GM15510 (cell line): ENCODE measurements around the gene KRT71.

Source experiments
- POLR2A ChIP-seq: IDR thresholded peaks from 3 replicates; pipeline ENCODE4 v1.6.1; 2011; ENCODE audit warnings: borderline replicate concordance; ENCODE audit not compliant: insufficient read length; ENCODE audit errors: extremely low read depth

The KRT71 gene

DNA sequence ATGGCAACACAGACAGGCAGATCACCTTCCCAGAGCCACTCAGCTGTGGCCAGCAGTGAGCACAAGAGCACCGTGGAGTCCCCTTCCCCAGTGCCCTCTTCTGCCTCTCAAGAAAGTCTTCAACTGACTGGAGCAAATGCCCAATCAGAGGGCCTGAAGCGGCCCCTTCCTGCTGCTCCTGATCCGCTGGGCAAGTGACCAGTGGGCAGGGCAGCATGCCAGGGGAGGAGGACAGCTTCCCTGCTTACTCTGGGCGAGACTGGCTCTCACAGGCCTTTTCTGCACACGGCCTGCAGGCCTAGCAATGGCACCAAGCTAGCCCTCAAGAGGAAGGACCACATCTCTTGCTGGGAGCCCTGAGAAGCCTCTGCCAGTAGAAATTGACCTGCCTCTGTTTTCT lies 890 bp downstream of the KRT71 start:
- no peak for TF ChIP-seq POLR2A

- no peak for TF ChIP-seq POLR2A
These were observed 1.6 kb downstream of the KRT71 start for GRCh38 chr12:52551216-52551865.

DNA sequence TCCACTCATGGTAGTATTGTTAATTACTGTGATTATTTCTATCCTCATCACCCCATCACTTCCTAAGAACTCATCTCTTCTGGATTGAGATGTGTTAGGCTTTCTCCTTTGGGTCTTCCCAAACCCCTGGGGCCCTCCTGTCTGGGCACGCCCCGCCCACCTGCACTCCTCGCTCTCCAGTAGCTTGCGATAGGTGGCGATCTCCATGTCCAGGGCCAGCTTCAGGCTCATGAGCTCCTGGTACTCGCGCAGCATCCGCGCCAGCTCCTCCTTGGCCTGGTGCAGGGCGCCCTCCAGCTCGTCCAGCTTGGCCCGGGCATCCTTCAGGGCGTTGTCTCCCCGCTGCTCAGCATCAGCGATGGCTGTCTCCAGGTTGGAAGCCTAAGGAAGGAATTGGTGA lies 6.8 kb downstream of the KRT71 start:
- TF ChIP-seq POLR2A = no peak

GRCh38 chr12:52543985-52544883 lies 8.7 kb downstream of the KRT71 start:
- no peak for TF ChIP-seq POLR2A

- TF ChIP-seq POLR2A = no peak
These were observed 10.1 kb downstream of the KRT71 start for GRCh38 chr12:52542785-52543318.

DNA sequence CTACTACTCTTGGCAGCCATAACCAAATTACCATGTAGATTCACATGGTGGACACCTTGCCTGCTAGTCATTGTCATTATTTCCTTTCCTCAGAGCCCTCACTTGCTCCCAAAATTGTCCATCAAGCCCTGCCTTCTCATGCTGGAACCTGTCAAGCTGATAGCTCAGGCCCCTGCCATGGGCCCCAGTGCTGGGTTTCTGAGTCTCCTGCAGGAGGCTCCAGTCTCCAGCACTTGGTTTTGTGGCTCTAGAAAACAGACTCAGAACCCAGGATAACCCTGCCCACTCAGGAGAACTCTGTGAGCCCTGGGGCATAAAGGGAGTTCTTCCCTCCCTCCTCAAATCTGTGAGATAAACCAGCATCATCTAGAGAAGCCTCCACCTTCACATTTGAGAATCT lies 10.8 kb downstream of the KRT71 start:
- TF ChIP-seq POLR2A = no peak

GRCh38 chr12:52541709-52542108 lies 11.2 kb downstream of the KRT71 start:
- no peak for TF ChIP-seq POLR2A

DNA sequence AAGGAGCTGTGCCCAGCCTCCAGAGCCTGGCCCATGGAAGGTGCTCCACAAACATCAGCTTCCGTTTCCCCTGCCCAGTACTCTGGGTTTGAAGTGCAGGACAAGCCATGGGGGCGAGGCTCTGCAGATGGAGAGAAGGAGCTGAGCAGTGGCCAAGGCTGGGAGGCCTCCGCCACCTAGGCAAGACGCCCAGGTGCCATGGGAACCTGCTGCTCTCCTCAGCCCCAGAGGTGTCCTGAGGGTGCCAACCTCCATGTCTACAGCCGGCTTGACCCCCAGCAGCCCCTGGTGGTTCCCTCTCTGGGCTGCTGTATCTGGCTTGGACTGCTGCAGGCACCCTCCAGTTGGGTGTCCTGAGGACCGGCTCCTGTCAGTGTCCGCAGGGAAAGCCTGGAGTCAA lies 12.4 kb downstream of the KRT71 start:
- no peak for TF ChIP-seq POLR2A

DNA sequence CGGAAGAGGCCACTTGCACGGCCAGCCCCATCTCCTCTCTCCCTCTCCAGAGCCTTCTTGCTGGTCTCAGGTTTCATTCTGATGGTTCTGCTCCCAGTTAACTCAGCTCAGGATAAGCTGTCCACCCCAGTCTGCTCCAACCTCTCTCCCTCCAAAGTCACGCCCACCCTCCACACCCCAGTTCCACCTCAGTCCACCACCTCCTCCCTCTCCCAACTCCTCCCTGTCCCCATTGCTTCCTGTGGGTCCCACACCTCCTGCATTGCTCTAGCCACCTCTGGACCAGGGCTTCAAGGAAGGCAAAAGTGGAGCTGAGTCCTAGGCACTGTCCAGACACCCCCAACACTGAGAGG lies 13.1 kb downstream of the KRT71 start:
- TF ChIP-seq POLR2A = no peak

GRCh38 chr12:52539083-52539820 lies 13.7 kb downstream of the KRT71 start:
- no peak for TF ChIP-seq POLR2A

GRCh38 chr12:52537101-52537500 lies 15.8 kb downstream of the KRT71 start:
- no peak for TF ChIP-seq POLR2A

DNA sequence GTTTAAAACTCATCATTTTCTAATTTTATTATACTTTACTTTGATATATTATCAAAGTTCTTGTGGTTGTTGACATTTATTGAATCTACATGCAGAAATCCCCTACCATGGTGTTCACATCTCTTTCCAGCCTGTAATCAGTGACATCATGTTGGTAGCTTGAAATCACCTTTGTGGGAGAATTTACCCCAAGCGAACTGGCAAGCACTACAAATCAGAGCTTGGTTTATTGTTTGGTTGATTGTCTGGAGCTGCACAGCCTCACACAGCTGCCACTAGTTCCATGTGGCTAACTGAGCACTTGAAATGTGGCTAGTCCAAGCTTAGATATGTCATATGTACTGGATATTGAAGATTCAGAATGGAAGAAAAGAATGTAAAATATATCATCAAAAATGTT lies 17.4 kb downstream of the KRT71 start:
- TF ChIP-seq POLR2A = no peak

- TF ChIP-seq POLR2A = no peak
These were observed 18.5 kb downstream of the KRT71 start for GRCh38 chr12:52534482-52534881.

GRCh38 chr12:52533686-52534470 lies 19.1 kb downstream of the KRT71 start:
- no peak for TF ChIP-seq POLR2A
